Spinal cord (tissue), 10 donors: Measurements from ENCODE around the gene PGM1. TPM values are rescaled to one million over a fixed set of nuclear protein-coding genes. Genes with fewer than 3 reads are reported as not detected.

ENCODE experiments used
- DNase-seq, 6 donors: peaks; one replicate each; pipeline versions ENCODE4 v3.0.0 to v3.0.0-alpha.2; 2013 to 2015; ENCODE audit warnings: low spot score in 6 of 6, low read depth in 4 of 6
- H3K27ac ChIP-seq: one replicate; pipeline ENCODE4 v1.5.1; 2013; ENCODE audit warnings: low read depth, low read length, control low read depth
- H3K27me3 ChIP-seq: one replicate; pipeline ENCODE4 v1.6.1; 2013; ENCODE audit warnings: low read length; ENCODE audit not compliant: control insufficient read depth, insufficient read depth
- H3K36me3 ChIP-seq: one replicate; pipeline ENCODE4 v1.6.1; 2013; ENCODE audit warnings: low read length; ENCODE audit not compliant: control insufficient read depth, insufficient read depth
- H3K4me1 ChIP-seq: one replicate; pipeline ENCODE4 v1.6.1; 2013; ENCODE audit warnings: low read length; ENCODE audit not compliant: control insufficient read depth, insufficient read depth
- H3K4me3 ChIP-seq: one replicate; pipeline ENCODE4 v1.5.1; 2013; ENCODE audit warnings: low read depth, low read length, control low read depth
- H3K9me3 ChIP-seq: one replicate; pipeline ENCODE4 v1.6.1; 2013; ENCODE audit warnings: low read length; ENCODE audit not compliant: control insufficient read depth, insufficient read depth
- WGBS: methylation state at CpG from one replicate; pipeline ENCODE4 v1.1.5; 2013; ENCODE audit warnings: missing lambda C conversion rate; ENCODE audit not compliant: insufficient coverage; 5-methylcytosine and 5-hydroxymethylcytosine counted together
- long read RNA-seq, 4 donors: transcript quantifications; one replicate each; lab custom pipeline, GENCODE V29; 2026
- polyA plus RNA-seq, 2 donors: library from polyadenylated mRNA; unstranded; fragments of 120-200 nt; gene quantifications; one replicate each; pipeline ENCODE4 v1.2.1, GENCODE V29; 2013; ENCODE audit not compliant: insufficient read length in 2 of 2
- total RNA-seq, 2 donors: library from RNA; depleted of rRNA in 1 of 2; stranded (reverse); fragments of 120-200 nt in 1 of 2; fragments of >200 nt in 1 of 2; gene quantifications; one replicate each; pipeline versions ENCODE4 v1.2.3 to v1.2.4, GENCODE V29; 2013 to 2014
- donor health status: healthy.

The PGM1 gene
- 10 to 100 TPM; 49.2 to 58.3 TPM for total RNA-seq
- 10 to 100 TPM; 41.3 to 46.6 TPM for polyA plus RNA-seq
- long read RNA-seq, donor 1, transcript PGM1-202 (11 exons, 2,472 nt): major isoform, 12 of 13 reads
- long read RNA-seq, donor 1, partial matches to known transcripts: 0 of 13 reads
- long read RNA-seq, donor 1, other reads (novel, unspliced or antisense): 0 of 13 reads
- long read RNA-seq, donor 2, transcript PGM1-202 (11 exons, 2,472 nt): major isoform, 10 of 10 reads
- long read RNA-seq, donor 2, partial matches to known transcripts: 0 of 10 reads
- long read RNA-seq, donor 2, other reads (novel, unspliced or antisense): 0 of 10 reads
- long read RNA-seq, donor 3, transcript PGM1-202 (11 exons, 2,472 nt): major isoform, 15 of 15 reads
- long read RNA-seq, donor 3, partial matches to known transcripts: 0 of 15 reads
- long read RNA-seq, donor 3, other reads (novel, unspliced or antisense): 0 of 15 reads
- long read RNA-seq, donor 4, transcript PGM1-202 (11 exons, 2,472 nt): major isoform, 12 of 12 reads
- long read RNA-seq, donor 4, partial matches to known transcripts: 0 of 12 reads
- long read RNA-seq, donor 4, other reads (novel, unspliced or antisense): 0 of 12 reads

- Histone ChIP-seq H3K4me1 (peaks cover 12% of the 10 kb centered on the region), H3K4me3 (peak within 1 kb of the TSS; percentile 86)
- WGBS: 0% methylated on average over 64 of the region's 64 CpGs
Observed at GRCh38 chr1:63593303-63593885, at the start of gene PGM1. PGM1 (plus strand) TSS chr1:63593411; CDS start chr1:63593489, 78 bp downstream.

GRCh38 chr1:63545780-63546179 lies 47.4 kb upstream of the PGM1 start:
- Histone ChIP-seq H3K9me3 (no peaks in the 10 kb centered on the region), H3K27ac (no peak overlapping the region), H3K4me3 (no peak overlapping the region), H3K36me3 (peaks cover 13% of the 10 kb centered on the region), H3K4me1 (no peaks in the 10 kb centered on the region), H3K27me3 (no peaks in the 10 kb centered on the region)
- no peak for DNase-seq

More at GRCh38 chr1:63593303-63593885, at the start of gene PGM1:
- Histone ChIP-seq H3K27me3 (no peaks in the 10 kb centered on the region), H3K36me3 (no peaks in the 10 kb centered on the region), H3K27ac (peak within 1 kb of the TSS; percentile 81), H3K9me3 (no peaks in the 10 kb centered on the region)
- DNase-seq: peak; percentile 36 to 90 (median 62)

GRCh38 chr1:63547621-63548294 lies 45.5 kb upstream of the PGM1 start:
- Histone ChIP-seq H3K36me3 (peaks cover 10% of the 10 kb centered on the region), H3K4me1 (no peaks in the 10 kb centered on the region), H3K27me3 (no peaks in the 10 kb centered on the region), H3K4me3 (no peak overlapping the region), H3K27ac (no peak overlapping the region), H3K9me3 (no peaks in the 10 kb centered on the region)
- 100% methylated on average over 2 of the region's 2 CpGs for WGBS
- DNase-seq: no peak

GRCh38 chr1:63548303-63548702 lies 44.9 kb upstream of the PGM1 start:
- Histone ChIP-seq H3K36me3 (peaks cover 10% of the 10 kb centered on the region), H3K4me1 (no peaks in the 10 kb centered on the region), H3K27ac (no peak overlapping the region), H3K27me3 (no peaks in the 10 kb centered on the region), H3K4me3 (no peak overlapping the region), H3K9me3 (no peaks in the 10 kb centered on the region)
- no CpG with 5 or more reads among the region's 2 CpGs for WGBS
- no peak for DNase-seq

GRCh38 chr1:63548877-63549276 lies 44.3 kb upstream of the PGM1 start:
- peaks cover 10% of the 10 kb centered on the region for H3K36me3 ChIP-seq
- no peaks in the 10 kb centered on the region for H3K27me3 ChIP-seq
- no peak overlapping the region for H3K27ac ChIP-seq
- no peaks in the 10 kb centered on the region for H3K4me1 ChIP-seq
- WGBS: 97% methylated on average over 10 of the region's 13 CpGs
- no peaks in the 10 kb centered on the region for H3K9me3 ChIP-seq
- DNase-seq: no peak
- no peak overlapping the region for H3K4me3 ChIP-seq

- DNase-seq: no peak
- Histone ChIP-seq H3K27me3 (no peaks in the 10 kb centered on the region), H3K36me3 (peaks cover 3% of the 10 kb centered on the region), H3K27ac (no peak overlapping the region), H3K9me3 (no peaks in the 10 kb centered on the region), H3K4me3 (no peak overlapping the region), H3K4me1 (no peaks in the 10 kb centered on the region)
Observed at GRCh38 chr1:63555480-63555879, 37.7 kb upstream of the PGM1 start.

GRCh38 chr1:63557365-63557987 lies 35.7 kb upstream of the PGM1 start:
- no peaks in the 10 kb centered on the region for H3K4me1 ChIP-seq
- H3K9me3 ChIP-seq: no peaks in the 10 kb centered on the region
- H3K36me3 ChIP-seq: peaks cover 5% of the 10 kb centered on the region
- no peak overlapping the region for H3K27ac ChIP-seq
- WGBS: 100% methylated on average over 2 of the region's 6 CpGs
- no peaks in the 10 kb centered on the region for H3K27me3 ChIP-seq
- no peak overlapping the region for H3K4me3 ChIP-seq
- DNase-seq: peak in 3 of 6 donors; percentile 4 to 43 (median 40)

- Histone ChIP-seq H3K4me1 (no peaks in the 10 kb centered on the region), H3K9me3 (no peaks in the 10 kb centered on the region), H3K27ac (no peak overlapping the region), H3K36me3 (peaks cover 2% of the 10 kb centered on the region), H3K4me3 (no peak overlapping the region), H3K27me3 (no peaks in the 10 kb centered on the region)
- DNase-seq: no peak
- no CpG with 5 or more reads among the region's 2 CpGs for WGBS
Observed at GRCh38 chr1:63559357-63559756, 33.9 kb upstream of the PGM1 start.

GRCh38 chr1:63563745-63564144 lies 29.5 kb upstream of the PGM1 start:
- Histone ChIP-seq H3K27me3 (no peaks in the 10 kb centered on the region), H3K36me3 (peaks cover 2% of the 10 kb centered on the region)

More at GRCh38 chr1:63563745-63564144, 29.5 kb upstream of the PGM1 start:
- Histone ChIP-seq H3K27ac (no peak overlapping the region), H3K4me1 (no peaks in the 10 kb centered on the region), H3K9me3 (no peaks in the 10 kb centered on the region), H3K4me3 (no peak overlapping the region)
- DNase-seq: no peak
